Heart right ventricle (tissue), 16 donors: ENCODE measurements around the gene URI1. TPM values are rescaled to one million over a fixed set of nuclear protein-coding genes. Genes with fewer than 3 reads are reported as not detected.

Experiments used
- ATAC-seq, 8 donors: fragments of 200-7000 bp; cut with Tn5 transposase; one replicate each; pipeline ENCODE4 v1.9.1; 2020; ENCODE audit warnings: mild to moderate bottlenecking in 8 of 8, moderate library complexity in 8 of 8, moderate number of reproducible peaks in 1 of 8
- DNase-seq, 2 donors: peaks; one replicate each; pipeline ENCODE4 v3.0.0-alpha.2; 2020
- H3K27ac ChIP-seq, 10 donors: fragments of 200-600 bp; sonication (generic) in 2 of 10; one replicate each; pipeline versions ENCODE4 v1.5.0 to v1.8.0; 2020 to 2022; ENCODE audit warnings: mild to moderate bottlenecking in 3 of 10
- H3K27me3 ChIP-seq, 7 donors: fragments of 200-600 bp; one replicate each; pipeline ENCODE4 v1.8.0; 2021 to 2022; ENCODE audit warnings: mild to moderate bottlenecking in 2 of 7
- H3K36me3 ChIP-seq, 9 donors: fragments of 200-600 bp; sonication (generic) in 1 of 9; one replicate each; pipeline versions ENCODE4 v1.5.0 to v1.8.0; 2020 to 2022; ENCODE audit warnings: mild to moderate bottlenecking in 2 of 9
- H3K4me1 ChIP-seq, 9 donors: fragments of 200-600 bp; sonication (generic) in 1 of 9; one replicate each; pipeline versions ENCODE4 v1.5.0 to v1.8.0; 2020 to 2022; ENCODE audit warnings: mild to moderate bottlenecking in 4 of 9
- H3K4me3 ChIP-seq, 10 donors: fragments of 200-600 bp; sonication (generic) in 2 of 10; one replicate each; pipeline versions ENCODE4 v1.5.0 to v1.8.0; 2020 to 2022; ENCODE audit warnings: mild to moderate bottlenecking in 7 of 10, moderate library complexity in 2 of 10
- H3K9me3 ChIP-seq, 11 donors: fragments of 200-600 bp in 10 of 11; sonication (generic) in 2 of 11; one replicate each; pipeline versions ENCODE4 v1.5.0 to v1.8.0; 2013 to 2022; ENCODE audit warnings: mild to moderate bottlenecking in 2 of 11, control low read depth in 1 of 11, moderate library complexity in 1 of 11
- WGBS, 2 donors: extraction: QIAGEN DNeasy Blood & Tissue Kit; methylation state at CpG; one replicate each; pipeline ENCODE4 v1.1.7; 2013; ENCODE audit warnings: inconsistent platforms in 1 of 2; 5-methylcytosine and 5-hydroxymethylcytosine counted together
- intact Hi-C, 10 donors: fragments of 100-400 bp; cut with DNase I; formaldehyde crosslinking; loops; one replicate each; pipeline versions ENCODE4 v1.11.1 to v1.14.2; 2022
- polyA plus RNA-seq, 2 donors: library from polyadenylated mRNA; stranded (reverse); fragments of 200-250 nt; gene quantifications; one replicate each; pipeline ENCODE4 v1.2.3, GENCODE V29; 2013
- total RNA-seq, 10 donors: library from RNA; stranded (reverse); fragmentation: NEBNext Ultra II Directional in 3 of 10; extraction: Animal tissue kit (Norgen Biotek cat#: 25700) in 3 of 10; gene quantifications; one replicate each; pipeline versions ENCODE4 v1.2.1 to v1.2.4, GENCODE V29; 2021 to 2023
- TF ChIP-seq, protein P1 (sequence below), 9 donors: fragments of 200-600 bp; sonication (generic) in 2 of 9; IDR thresholded peaks; one replicate each; pipeline versions ENCODE4 v1.5.0 to v1.8.0; 2021 to 2022; ENCODE audit warnings: antibody characterized with exemption in 9 of 9, mild to moderate bottlenecking in 5 of 9, moderate library complexity in 1 of 9
- donor health status: Arrhythmogenic right ventricular cardiomyopathy.
- donor health status: ischemic (EF 13 %, LVEDD 7.1; RV severe dilation, severe dysfunction).
- donor health status: healthy with polysubstance abuse.
- donor health status: DM: no; HTN: yes; CAD: no.
- donor health status: DM: no; HTN: no; CAD: no.
- donor health status: ischemic (EF 25% LVEDD 6.9; RV normal size, moderate dysfunction).
- donor health status: ischemic (EF 25% LVEDD 5.7; RV mildly dilated, moderate dysfunction).
- donor health status: healthy.
- donor health status: DM: yes; HTN: yes; CAD: no.
- donor health status: Ischemic cardiomyopathy.
- donor health status: ischemic (EF 35%, LVEDD 5.7; RV mildly dilated, moderate dysfunction).
- donor health status: nonischemic (EF 11% LVEDD 7.7; RV severe dilation, severe dysfunction).
- donor health status: DM: yes; HTN: yes; CAD: no.
- donor health status: PGD.
- donor health status: ischemic (EF 29% LVEDD 5.4; RV normal size, mild dysfunction).
- donor health status: nonischemic (EF 23%, LVEDD 6.1; RV moderate dilation, normal function).

URI1 gene
- total and polyA plus RNA-seq, 12 donors: 10.2 to 47.7 (median 41.9) TPM

DNA sequence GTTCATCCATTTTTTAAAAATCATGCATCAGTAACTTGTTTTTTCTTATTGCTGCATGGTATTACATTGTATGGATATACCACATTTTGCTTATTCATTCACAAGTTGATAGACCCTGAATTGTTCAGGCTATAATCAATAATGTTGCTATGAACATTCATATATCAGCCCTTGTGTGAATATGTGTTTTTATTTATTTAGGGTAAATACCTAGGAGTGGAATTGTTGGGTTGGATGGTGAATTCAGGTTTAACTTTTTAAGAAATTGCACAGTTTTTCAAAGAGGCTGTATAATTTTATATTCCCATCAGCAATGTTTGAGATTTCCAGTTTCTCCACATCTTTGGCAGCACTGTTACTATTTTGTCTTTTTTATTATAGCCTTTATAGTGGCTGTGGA, 82.1 kb downstream of the URI1 start:
- H3K4me3 ChIP-seq: no peak overlapping the region
- ATAC-seq: no peak
- intact Hi-C loops: no loop called here
- peaks cover 0 to 13% (median 0%) of the 10 kb centered on the region in 11 donors for H3K9me3 ChIP-seq
- no peaks in the 10 kb centered on the region for H3K27me3 ChIP-seq
- DNase-seq: no peak
- H3K36me3 ChIP-seq: peaks cover 0 to 9% (median 0%) of the 10 kb centered on the region in 9 donors
- H3K4me1 ChIP-seq: no peaks in the 10 kb centered on the region
- TF ChIP-seq, protein P1, sequence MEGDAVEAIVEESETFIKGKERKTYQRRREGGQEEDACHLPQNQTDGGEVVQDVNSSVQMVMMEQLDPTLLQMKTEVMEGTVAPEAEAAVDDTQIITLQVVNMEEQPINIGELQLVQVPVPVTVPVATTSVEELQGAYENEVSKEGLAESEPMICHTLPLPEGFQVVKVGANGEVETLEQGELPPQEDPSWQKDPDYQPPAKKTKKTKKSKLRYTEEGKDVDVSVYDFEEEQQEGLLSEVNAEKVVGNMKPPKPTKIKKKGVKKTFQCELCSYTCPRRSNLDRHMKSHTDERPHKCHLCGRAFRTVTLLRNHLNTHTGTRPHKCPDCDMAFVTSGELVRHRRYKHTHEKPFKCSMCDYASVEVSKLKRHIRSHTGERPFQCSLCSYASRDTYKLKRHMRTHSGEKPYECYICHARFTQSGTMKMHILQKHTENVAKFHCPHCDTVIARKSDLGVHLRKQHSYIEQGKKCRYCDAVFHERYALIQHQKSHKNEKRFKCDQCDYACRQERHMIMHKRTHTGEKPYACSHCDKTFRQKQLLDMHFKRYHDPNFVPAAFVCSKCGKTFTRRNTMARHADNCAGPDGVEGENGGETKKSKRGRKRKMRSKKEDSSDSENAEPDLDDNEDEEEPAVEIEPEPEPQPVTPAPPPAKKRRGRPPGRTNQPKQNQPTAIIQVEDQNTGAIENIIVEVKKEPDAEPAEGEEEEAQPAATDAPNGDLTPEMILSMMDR (IDR thresholded peaks at IDR 0.05): no peak
- no peak overlapping the region for H3K27ac ChIP-seq

DNA sequence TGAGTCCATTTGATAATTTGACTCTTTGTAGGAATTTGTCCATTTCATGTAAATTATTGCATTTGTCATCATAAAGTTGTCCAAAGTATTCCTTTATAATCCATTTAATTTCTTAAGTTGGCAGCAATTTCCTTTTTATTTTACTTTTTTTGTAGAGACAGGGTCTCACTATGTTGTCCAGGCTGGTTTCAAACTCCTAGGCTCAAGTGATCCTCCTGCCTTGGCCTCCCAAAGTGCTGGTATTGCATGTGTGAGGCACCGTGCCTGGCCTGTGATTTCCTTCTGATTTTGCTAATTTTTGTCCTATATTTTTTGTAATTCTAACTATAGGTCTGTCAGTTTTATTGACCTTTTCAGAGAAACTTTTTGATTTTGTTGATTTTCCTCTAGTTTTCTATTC, 84.9 kb downstream of the URI1 start:
- intact Hi-C loops: no loop called here
- TF ChIP-seq, protein P1 (IDR thresholded peaks at IDR 0.05): no peak
- Histone ChIP-seq H3K4me1 (no peaks in the 10 kb centered on the region), H3K27ac (no peak overlapping the region), H3K27me3 (no peaks in the 10 kb centered on the region), H3K4me3 (no peak overlapping the region), H3K36me3 (peaks cover 0 to 25% (median 0%) of the 10 kb centered on the region in 9 donors), H3K9me3 (peaks cover 0 to 13% (median 0%) of the 10 kb centered on the region in 11 donors)
- ATAC-seq (no peak), DNase-seq (no peak)
- 94 to 97% methylated on average over 1 of the region's 1 CpG for WGBS, 2 donors

DNA sequence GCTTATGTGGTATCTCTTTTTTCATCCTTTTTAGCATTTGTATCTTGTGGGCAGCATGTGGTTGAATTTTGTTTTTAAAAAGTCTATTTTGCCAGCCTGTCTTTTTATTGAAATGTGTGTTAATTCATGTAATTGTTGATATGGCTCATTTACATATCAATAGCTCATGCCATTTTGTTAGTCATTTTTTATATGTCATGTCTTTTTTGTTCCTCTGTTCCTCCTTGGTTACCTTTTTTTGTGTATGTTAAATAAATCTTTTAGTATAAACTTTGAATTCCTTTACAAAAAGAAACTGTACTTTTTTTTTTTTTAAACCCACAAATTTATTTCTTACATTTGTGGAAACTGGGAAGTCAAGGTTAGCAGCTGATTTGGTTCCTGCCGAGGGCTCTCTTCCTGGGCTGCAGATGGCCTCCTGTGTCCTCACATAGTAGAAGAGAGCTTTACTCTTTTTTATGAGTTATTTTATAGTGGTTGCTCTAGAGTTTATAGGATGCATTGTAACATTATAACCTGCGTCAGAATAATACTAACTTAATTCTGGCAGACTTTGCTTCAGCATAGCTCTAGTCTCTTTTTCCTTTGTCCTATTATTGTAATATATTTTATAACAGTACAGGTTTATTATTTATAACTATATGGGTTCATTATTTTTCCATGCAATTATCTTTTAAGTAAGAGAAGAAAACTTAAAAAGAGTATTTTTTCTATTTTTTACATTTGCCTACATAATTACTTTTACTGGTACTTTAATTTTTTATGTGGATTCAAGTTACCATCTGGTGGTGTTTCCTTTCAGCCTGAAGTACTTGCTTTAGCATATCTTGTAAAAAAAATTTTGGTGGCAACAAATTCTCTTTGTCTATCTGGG, 86.3 kb downstream of the URI1 start:
- TF ChIP-seq, protein P1 (IDR thresholded peaks at IDR 0.05): no peak
- H3K4me1 ChIP-seq: no peaks in the 10 kb centered on the region
- no peak for DNase-seq
- no peaks in the 10 kb centered on the region for H3K27me3 ChIP-seq
- H3K27ac ChIP-seq: no peak overlapping the region
- no peak overlapping the region for H3K4me3 ChIP-seq
- ATAC-seq: no peak
- peaks cover 0 to 5% (median 0%) of the 10 kb centered on the region in 11 donors for H3K9me3 ChIP-seq
- intact Hi-C loops: no loop called here
- WGBS, 2 donors: 92 to 93% methylated on average over 2 of the region's 2 CpGs
- peaks cover 0 to 25% (median 0%) of the 10 kb centered on the region in 9 donors for H3K36me3 ChIP-seq

DNA sequence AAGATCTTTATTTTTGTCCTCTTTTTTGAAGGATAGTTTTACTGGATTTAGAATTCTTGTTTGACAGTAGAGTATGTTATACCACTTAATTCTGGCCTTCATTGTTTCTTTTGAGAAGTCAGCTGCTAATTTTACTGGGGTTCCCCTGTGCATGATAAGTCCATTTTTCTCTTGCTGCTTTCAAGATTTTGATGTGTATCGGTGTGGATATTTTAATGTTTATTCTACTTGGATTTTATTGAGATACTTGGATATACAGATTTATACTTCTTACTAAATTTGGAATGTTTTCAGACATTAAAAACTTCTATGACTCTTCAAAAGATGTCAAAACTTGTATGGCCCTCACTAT, 86.9 kb downstream of the URI1 start:
- Histone ChIP-seq H3K4me1 (no peaks in the 10 kb centered on the region), H3K9me3 (peaks cover 0 to 7% (median 0%) of the 10 kb centered on the region in 11 donors), H3K27me3 (no peaks in the 10 kb centered on the region), H3K4me3 (no peak overlapping the region), H3K27ac (no peak overlapping the region), H3K36me3 (peaks cover 0 to 28% (median 0%) of the 10 kb centered on the region in 9 donors)
- WGBS, 2 donors: 97 to 98% methylated on average over 1 of the region's 1 CpG
- intact Hi-C loops: no loop called here
- no peak for ATAC-seq
- no peak for DNase-seq
- TF ChIP-seq, protein P1 (IDR thresholded peaks at IDR 0.05): no peak
